IMR-90 (cell line): ENCODE results near the gene ALS2CL. TPM values are rescaled to one million over a fixed set of nuclear protein-coding genes. Genes with fewer than 3 reads are reported as not detected.

Experiments
- ATAC-seq: fragments of 200-7000 bp; cut with Tn5 transposase; 2 replicates; pipeline ENCODE4 v1.9.1; 2020; ENCODE audit warnings: low read depth, mild to moderate bottlenecking, moderate library complexity
- BruUV-seq: library from RNA; stranded (reverse); fragments of 400-500 nt; replicated peaks from 2 replicates; lab custom pipeline; 2021; lab: Mats Ljungman, UMichigan
- CTCF ChIA-PET: fragments of 300-600 bp; formaldehyde crosslinking; extraction: SDS; loops from one replicate; lab custom pipeline; 2021; ENCODE audit warnings: antibody characterized with exemption; lab: Yijun Ruan, JAX
- POLR2A ChIA-PET: fragments of 300-600 bp; sonication (Branson Sonifier 250); formaldehyde crosslinking; loops from one replicate; lab custom pipeline; 2022; ENCODE audit warnings: antibody characterized with exemption; ENCODE audit not compliant: unreplicated experiment; lab: Charles Lee
- DNase-seq: peaks from one replicate; pipeline ENCODE4 v3.0.0; 2013
- H2AFZ ChIP-seq: replicated peaks from 2 replicates; pipeline ENCODE3; 2013; ENCODE audit warnings: low read length, mild to moderate bottlenecking; ENCODE audit not compliant: poor library complexity
- H2AK5ac ChIP-seq: 2 replicates; pipeline ENCODE4 v1.6.1; 2013; ENCODE audit warnings: low read depth, low read length, inconsistent platforms
- H2AK9ac ChIP-seq: replicated peaks from 2 replicates; pipeline ENCODE3; 2013; ENCODE audit warnings: mild to moderate bottlenecking, low read depth, low read length, moderate library complexity; ENCODE audit not compliant: poor library complexity
- H2BK120ac ChIP-seq: 2 replicates; pipeline ENCODE4 v1.6.1; 2013; ENCODE audit warnings: low read depth, low read length, inconsistent platforms
- H2BK15ac ChIP-seq: 3 replicates; pipeline ENCODE4 v1.6.1; 2013; ENCODE audit warnings: low read depth, low read length, inconsistent platforms
- H2BK20ac ChIP-seq: 2 replicates; pipeline ENCODE4 v1.6.1; 2013; ENCODE audit warnings: low read depth, mild to moderate bottlenecking, inconsistent platforms, low read length, moderate library complexity
- H2BK5ac ChIP-seq: 2 replicates; pipeline ENCODE4 v1.6.1; 2013; ENCODE audit warnings: mild to moderate bottlenecking, low read depth, low read length, inconsistent platforms; ENCODE audit not compliant: poor library complexity, severe bottlenecking
- H3K14ac ChIP-seq: replicated peaks from 2 replicates; pipeline ENCODE4 v1.6.1; 2013; ENCODE audit warnings: low read depth, low read length, inconsistent platforms
- H3K18ac ChIP-seq: 2 replicates; pipeline ENCODE4 v1.6.1; 2013; ENCODE audit warnings: low read depth, low read length, control low read depth
- H3K23ac ChIP-seq: 2 replicates; pipeline ENCODE4 v1.6.1; 2013; ENCODE audit warnings: low read depth, low read length, inconsistent platforms
- H3K27ac ChIP-seq: 2 replicates; pipeline ENCODE4 v1.5.1; 2013; ENCODE audit warnings: mild to moderate bottlenecking, control low read depth, low read length; ENCODE audit not compliant: insufficient read depth
- H3K27me3 ChIP-seq: 2 replicates; pipeline ENCODE4 v1.6.1; 2013; ENCODE audit warnings: low read length; ENCODE audit not compliant: control insufficient read depth, insufficient read depth
- H3K36me3 ChIP-seq: 2 replicates; pipeline ENCODE4 v1.6.1; 2013; ENCODE audit warnings: low read length, mixed read lengths; ENCODE audit not compliant: control insufficient read depth, insufficient read depth
- H3K4ac ChIP-seq: 2 replicates; pipeline ENCODE4 v1.6.1; 2013; ENCODE audit warnings: low read depth, low read length, inconsistent platforms
- H3K4me1 ChIP-seq: 2 replicates; pipeline ENCODE4 v1.6.1; 2013; ENCODE audit warnings: low read length, mixed read lengths; ENCODE audit not compliant: control insufficient read depth, insufficient read depth
- H3K4me2 ChIP-seq: 2 replicates; pipeline ENCODE4 v1.6.1; 2013; ENCODE audit warnings: low read depth, mild to moderate bottlenecking, control low read depth, low read length, moderate library complexity
- H3K4me3 ChIP-seq: 2 replicates; pipeline ENCODE4 v1.5.1; 2013; ENCODE audit warnings: low read depth, mild to moderate bottlenecking, control low read depth, low read length, moderate library complexity; ENCODE audit not compliant: insufficient read depth
- H3K56ac ChIP-seq: 2 replicates; pipeline ENCODE4 v1.6.1; 2013; ENCODE audit warnings: low read length, inconsistent platforms; ENCODE audit not compliant: insufficient read depth; ENCODE audit errors: extremely low read depth
- H3K79me1 ChIP-seq, 2 experiments: 2 replicates each; pipeline ENCODE4 v1.6.1; 2013; ENCODE audit warnings: low read length in 2 of 2, inconsistent platforms in 1 of 2, low read depth in 1 of 2
- H3K9ac ChIP-seq: 2 replicates; pipeline ENCODE4 v1.6.1; 2013; ENCODE audit warnings: low read depth, low read length, control low read depth
- H3K9me1 ChIP-seq: 2 replicates; pipeline ENCODE4 v1.6.1; 2013; ENCODE audit warnings: low read length, inconsistent platforms; ENCODE audit not compliant: insufficient read depth
- H3K9me3 ChIP-seq: 2 replicates; pipeline ENCODE4 v1.6.1; 2013; ENCODE audit warnings: low read length; ENCODE audit not compliant: control insufficient read depth, insufficient read depth
- H4K20me1 ChIP-seq: 2 replicates; pipeline ENCODE4 v1.6.1; 2013; ENCODE audit warnings: low read length, inconsistent platforms; ENCODE audit not compliant: insufficient read depth
- H4K5ac ChIP-seq: 2 replicates; pipeline ENCODE4 v1.6.1; 2013; ENCODE audit warnings: mild to moderate bottlenecking, low read depth, low read length, control low read depth
- H4K8ac ChIP-seq, 2 experiments: 2 replicates each; pipeline ENCODE4 v1.6.1; 2013; ENCODE audit warnings: low read depth in 2 of 2, low read length in 2 of 2, control low read depth in 1 of 2, inconsistent platforms in 1 of 2
- H4K91ac ChIP-seq: 2 replicates; pipeline ENCODE4 v1.6.1; 2013; ENCODE audit warnings: low read depth, low read length, inconsistent platforms; ENCODE audit not compliant: insufficient read depth
- BHLHE40 ChIP-seq: fragments of 150-350 bp; IDR thresholded peaks from 2 replicates; pipeline ENCODE4 v1.6.1; 2016; ENCODE audit warnings: mild to moderate bottlenecking, low read depth, low read length
- CEBPB ChIP-seq: IDR thresholded peaks from 2 replicates; pipeline ENCODE4 v1.6.1; 2012; ENCODE audit warnings: low read depth, low read length, improper control_type of control experiment
- CHD1 ChIP-seq: IDR thresholded peaks from 2 replicates; pipeline ENCODE4 v1.6.1; 2012; ENCODE audit warnings: low read depth, low read length, improper control_type of control experiment
- FOS ChIP-seq: fragments of 150-350 bp; IDR thresholded peaks from 2 replicates; pipeline ENCODE4 v1.6.1; 2016; ENCODE audit warnings: low read depth, low read length
- MAFK ChIP-seq: IDR thresholded peaks from 2 replicates; pipeline ENCODE4 v1.6.1; 2012; ENCODE audit warnings: low read depth, low read length, improper control_type of control experiment
- MAZ ChIP-seq: IDR thresholded peaks from 2 replicates; pipeline ENCODE4 v1.6.1; 2012; ENCODE audit warnings: low read depth, mild to moderate bottlenecking, low read length, improper control_type of control experiment, moderate library complexity, borderline replicate concordance
- MXI1 ChIP-seq: IDR thresholded peaks from 2 replicates; pipeline ENCODE4 v1.6.1; 2012; ENCODE audit warnings: low read depth, mild to moderate bottlenecking, low read length, moderate library complexity, borderline replicate concordance
- NFE2L2 ChIP-seq: fragments of 150-350 bp; IDR thresholded peaks from 2 replicates; pipeline ENCODE4 v1.6.1; 2016; ENCODE audit warnings: low read depth, mild to moderate bottlenecking, low read length
- RAD21 ChIP-seq: IDR thresholded peaks from 2 replicates; pipeline ENCODE4 v1.6.1; 2012; ENCODE audit warnings: low read length, improper control_type of control experiment
- RCOR1 ChIP-seq: IDR thresholded peaks from 2 replicates; pipeline ENCODE4 v1.6.1; 2012; ENCODE audit warnings: mild to moderate bottlenecking, low read length, improper control_type of control experiment; ENCODE audit not compliant: insufficient replicate concordance
- RFX5 ChIP-seq: IDR thresholded peaks from 2 replicates; pipeline ENCODE4 v1.8.0; 2012; ENCODE audit warnings: low read depth, mild to moderate bottlenecking, low read length, moderate library complexity
- SMC3 ChIP-seq: fragments of 150-350 bp; IDR thresholded peaks from 2 replicates; pipeline ENCODE4 v1.6.1; 2016; ENCODE audit warnings: low read depth, mild to moderate bottlenecking, antibody characterized with exemption, low read length, moderate library complexity
- WGBS, 2 experiments: methylation state at CpG; one replicate each; pipeline versions ENCODE4 v1.1.5 to v1.1.7; 2013; ENCODE audit warnings: missing lambda C conversion rate in 2 of 2; ENCODE audit not compliant: insufficient read length in 1 of 2; ENCODE audit errors: extremely low coverage in 2 of 2; 5-methylcytosine and 5-hydroxymethylcytosine counted together
- dilution Hi-C: fragments of 300-500 bp; cut with HindIII; formaldehyde crosslinking; loops from one replicate; pipeline ENCODE4 v1.14.3; 2018; ENCODE audit warnings: low sequenced_read_pairs; ENCODE audit not compliant: unreplicated experiment
- in situ Hi-C: fragments of 300-500 bp; cut with MboI; formaldehyde crosslinking; loops from 3 replicates; pipeline ENCODE4 v1.14.3; 2019; ENCODE audit warnings: low sequenced_read_pairs, inconsistent platforms, mixed read lengths
- intact Hi-C: fragments of 100-400 bp; cut with micrococcal nuclease; formaldehyde crosslinking; loops from 2 replicates; pipeline ENCODE4 v1.10.0; 2022
- polyA plus RNA-seq, 3 experiments: library from polyadenylated mRNA; depleted of rRNA; stranded (reverse); fragments of >200 nt; gene quantifications; 2 replicates each; pipeline ENCODE4 v1.2.3, GENCODE V29; 2012; ENCODE audit warnings: low replicate concordance in 1 of 3
- total RNA-seq: library from RNA; depleted of rRNA; stranded (reverse); fragments of >200 nt; gene quantifications from 2 replicates; pipeline ENCODE4 v1.2.3, GENCODE V29; 2012
- TF ChIP-seq, protein P1 (sequence below): fragments of 150-350 bp; IDR thresholded peaks from 2 replicates; pipeline ENCODE4 v1.6.1; 2016; ENCODE audit warnings: low read depth, mild to moderate bottlenecking, low read length, moderate library complexity, borderline replicate concordance
- TF ChIP-seq, protein P2 (sequence below): conservative IDR thresholded peaks from 2 replicates; pipeline ENCODE4 v1.5.1; 2012; ENCODE audit warnings: mild to moderate bottlenecking, low read depth, low read length, improper control_type of control experiment

ALS2CL gene
- total and polyA plus RNA-seq, 2 of the 4 experiments (the other 2 are of a cell fraction) = 2.2 to 4.8 TPM

DNA sequence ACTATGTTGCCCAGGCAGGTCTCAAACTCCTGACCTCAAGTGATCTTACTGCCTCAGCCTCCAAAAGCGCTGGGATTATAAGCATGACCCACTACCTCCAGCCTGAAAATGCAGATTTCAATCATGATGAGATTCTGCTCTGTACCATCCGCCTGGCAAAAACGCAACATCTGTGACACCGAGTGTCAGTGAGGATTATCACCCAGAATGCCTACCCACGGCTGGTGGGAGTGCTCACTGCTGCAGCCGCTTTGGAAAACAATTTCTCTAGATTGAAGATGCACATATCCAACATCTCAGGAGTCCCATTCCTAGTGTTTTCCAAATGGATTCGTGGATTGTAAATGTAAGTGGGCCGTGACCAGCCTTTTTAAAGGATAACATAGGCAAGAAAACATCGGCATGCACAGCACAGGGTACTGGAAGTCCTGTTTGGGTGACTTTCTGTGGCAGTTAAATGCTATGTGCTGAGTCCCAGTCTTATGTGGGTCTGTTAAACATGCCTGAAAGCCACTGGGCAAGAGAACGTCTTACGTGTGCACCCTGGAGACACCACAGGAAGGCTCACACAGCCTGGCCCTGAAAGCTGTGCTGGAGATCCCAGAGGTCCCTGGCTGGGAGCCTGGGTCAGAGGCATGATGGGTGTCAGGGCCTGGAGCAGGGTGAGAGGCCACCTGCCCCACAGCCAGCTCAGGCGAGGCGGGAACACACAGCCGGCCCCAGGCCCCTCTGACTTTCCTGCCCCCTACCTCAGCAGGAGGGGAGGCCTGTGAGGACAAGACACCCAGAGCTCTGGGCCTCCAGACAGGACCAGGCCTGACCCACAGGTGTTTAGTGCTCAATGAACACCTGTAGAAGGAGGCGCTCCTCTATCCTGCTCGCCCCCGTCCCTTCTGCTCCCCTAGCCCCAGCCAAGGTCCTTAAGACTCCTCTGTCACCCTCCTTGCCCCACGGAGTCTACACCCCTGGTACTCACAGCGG, 23.3 kb upstream of the ALS2CL start:
- no peak overlapping the region for H2AFZ ChIP-seq
- H4K91ac ChIP-seq = no peak overlapping the region
- no peak for DNase-seq
- no peaks in the 10 kb centered on the region for H4K20me1 ChIP-seq
- H3K4ac ChIP-seq = no peak overlapping the region
- CTCF ChIA-PET = no interaction called here
- no peak for ATAC-seq
- H3K4me3 ChIP-seq = no peak overlapping the region
- H3K9ac ChIP-seq = no peak overlapping the region
- no peak overlapping the region for H3K23ac ChIP-seq
- 89% methylated on average over 5 of the region's 19 CpGs; no CpG with 5 or more reads in 1 of the 2 experiments for WGBS, 2 experiments
- H2BK15ac ChIP-seq = no peak overlapping the region
- no peak overlapping the region for H3K18ac ChIP-seq
- peaks cover 55% of the 10 kb centered on the region for H3K27me3 ChIP-seq
- no peaks in the 10 kb centered on the region for H3K9me1 ChIP-seq
- intact Hi-C loops = no loop called here
- no peaks in the 10 kb centered on the region for H3K9me3 ChIP-seq
- no peak overlapping the region for H3K14ac ChIP-seq
- no peak overlapping the region for H3K4me2 ChIP-seq
- H3K79me1 ChIP-seq = no peaks in the 10 kb centered on the region
- H3K56ac ChIP-seq = no peak overlapping the region
- dilution Hi-C loops = no loop called here
- no peak overlapping the region for H2BK120ac ChIP-seq
- in situ Hi-C loops = loop anchor here (25.0 kb wide), 1 partner anchor 646 kb away; no protein-coding TSS in a partner anchor
- H3K4me1 ChIP-seq = no peaks in the 10 kb centered on the region
- no peak overlapping the region for H4K5ac ChIP-seq
- H2AK9ac ChIP-seq = no peak overlapping the region
- no TSS peak for BruUV-seq
- POLR2A ChIA-PET = no interaction called here
- H2BK20ac ChIP-seq = no peak overlapping the region
- H4K8ac ChIP-seq = no peak overlapping the region
- no peaks in the 10 kb centered on the region for H3K36me3 ChIP-seq
- no peak for TF ChIP-seq MXI1
- TF ChIP-seq MAZ = no peak
- TF ChIP-seq, protein P1, sequence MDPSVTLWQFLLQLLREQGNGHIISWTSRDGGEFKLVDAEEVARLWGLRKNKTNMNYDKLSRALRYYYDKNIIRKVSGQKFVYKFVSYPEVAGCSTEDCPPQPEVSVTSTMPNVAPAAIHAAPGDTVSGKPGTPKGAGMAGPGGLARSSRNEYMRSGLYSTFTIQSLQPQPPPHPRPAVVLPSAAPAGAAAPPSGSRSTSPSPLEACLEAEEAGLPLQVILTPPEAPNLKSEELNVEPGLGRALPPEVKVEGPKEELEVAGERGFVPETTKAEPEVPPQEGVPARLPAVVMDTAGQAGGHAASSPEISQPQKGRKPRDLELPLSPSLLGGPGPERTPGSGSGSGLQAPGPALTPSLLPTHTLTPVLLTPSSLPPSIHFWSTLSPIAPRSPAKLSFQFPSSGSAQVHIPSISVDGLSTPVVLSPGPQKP = no peak
- no peak for TF ChIP-seq MAFK
- TF ChIP-seq RFX5 = no peak
- TF ChIP-seq RCOR1 = no peak
- TF ChIP-seq CHD1 = no peak
- no peak for TF ChIP-seq FOS
- no peak for TF ChIP-seq CEBPB
- no peak for TF ChIP-seq SMC3
- TF ChIP-seq NFE2L2 = no peak
- TF ChIP-seq, protein P2, sequence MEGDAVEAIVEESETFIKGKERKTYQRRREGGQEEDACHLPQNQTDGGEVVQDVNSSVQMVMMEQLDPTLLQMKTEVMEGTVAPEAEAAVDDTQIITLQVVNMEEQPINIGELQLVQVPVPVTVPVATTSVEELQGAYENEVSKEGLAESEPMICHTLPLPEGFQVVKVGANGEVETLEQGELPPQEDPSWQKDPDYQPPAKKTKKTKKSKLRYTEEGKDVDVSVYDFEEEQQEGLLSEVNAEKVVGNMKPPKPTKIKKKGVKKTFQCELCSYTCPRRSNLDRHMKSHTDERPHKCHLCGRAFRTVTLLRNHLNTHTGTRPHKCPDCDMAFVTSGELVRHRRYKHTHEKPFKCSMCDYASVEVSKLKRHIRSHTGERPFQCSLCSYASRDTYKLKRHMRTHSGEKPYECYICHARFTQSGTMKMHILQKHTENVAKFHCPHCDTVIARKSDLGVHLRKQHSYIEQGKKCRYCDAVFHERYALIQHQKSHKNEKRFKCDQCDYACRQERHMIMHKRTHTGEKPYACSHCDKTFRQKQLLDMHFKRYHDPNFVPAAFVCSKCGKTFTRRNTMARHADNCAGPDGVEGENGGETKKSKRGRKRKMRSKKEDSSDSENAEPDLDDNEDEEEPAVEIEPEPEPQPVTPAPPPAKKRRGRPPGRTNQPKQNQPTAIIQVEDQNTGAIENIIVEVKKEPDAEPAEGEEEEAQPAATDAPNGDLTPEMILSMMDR = no peak
- no peak for TF ChIP-seq BHLHE40
- no peak for TF ChIP-seq RAD21
- H2AK5ac ChIP-seq = no peak overlapping the region
- H3K27ac ChIP-seq = no peak overlapping the region
- no peak overlapping the region for H2BK5ac ChIP-seq
